Measurements from ENCODE around the gene ERC2. TPM values are rescaled to one million over a fixed set of nuclear protein-coding genes. Genes with fewer than 3 reads are reported as not detected.

Gene ERC2
- total RNA-seq, 1 donor from 2014 or later, result 0.81 TPM

DNA sequence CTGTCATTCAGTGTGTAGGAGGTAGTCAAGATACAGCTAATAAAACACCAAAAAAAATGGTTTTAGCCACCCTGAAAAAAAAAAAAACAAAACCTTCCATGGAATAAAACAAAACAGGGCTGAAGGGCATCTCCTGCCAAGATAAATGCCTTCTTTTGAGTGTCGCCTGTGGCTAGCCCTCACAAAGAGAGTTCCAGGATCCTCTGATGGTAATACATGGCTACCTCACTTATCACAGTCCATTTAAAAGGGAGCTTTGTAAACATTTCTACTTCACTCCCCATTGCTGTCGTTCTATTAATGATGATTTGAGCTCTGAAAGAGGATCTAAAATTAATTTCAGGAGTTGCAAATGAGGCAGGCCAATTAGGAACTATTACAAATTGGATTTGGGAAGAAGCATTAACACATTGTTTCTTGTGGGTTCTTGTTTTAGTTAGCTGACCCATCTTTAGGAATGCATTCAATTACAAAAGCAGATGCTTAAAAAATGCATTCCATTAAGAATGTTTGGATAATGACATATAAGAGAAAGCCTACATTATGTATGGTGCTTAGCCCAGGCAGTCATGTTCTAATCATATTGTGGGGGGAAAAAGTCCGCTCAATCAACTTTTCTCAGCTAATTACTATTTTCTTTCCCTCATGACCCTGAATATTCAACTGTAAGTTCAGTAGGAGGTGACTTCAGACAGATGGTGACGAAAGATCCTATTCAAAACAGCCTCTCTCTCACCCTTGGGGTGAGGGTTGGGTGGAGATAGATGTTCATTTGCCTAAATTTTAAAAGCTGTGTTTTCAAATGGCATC, 726.0 kb downstream of the ERC2 start:
- ATAC-seq (ENCODE audit: poor library complexity) (no peak), DNase-seq (no peak)
- intact Hi-C loops (cut with DNase I), result no loop called here

- DNase-seq (no peak), ATAC-seq (ENCODE audit: poor library complexity) (no peak)
- intact Hi-C loops (cut with DNase I), result no loop called here
Measured at GRCh38 chr3:55737186-55737585, 731.1 kb downstream of the ERC2 start.

DNA sequence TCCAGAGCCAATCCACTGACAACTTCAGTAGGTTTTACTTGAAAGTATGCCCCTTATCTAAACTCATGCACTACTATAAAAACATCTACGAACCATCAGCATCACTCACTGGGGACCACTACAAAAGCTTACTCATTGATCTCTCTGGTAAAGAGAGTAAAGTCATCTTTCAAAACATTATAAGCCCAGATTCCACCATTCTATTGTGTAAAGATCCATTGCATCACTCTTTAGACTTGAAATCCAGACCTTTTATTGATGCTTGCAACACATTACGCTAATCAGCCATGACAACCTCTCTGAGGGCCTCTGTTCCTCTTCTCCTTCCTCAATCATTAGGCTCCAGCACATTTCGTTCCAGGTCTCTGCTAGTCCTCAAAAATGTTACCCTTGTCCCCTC, 732.3 kb downstream of the ERC2 start:
- intact Hi-C loops (cut with DNase I), result no loop called here
- no peak for DNase-seq
- ATAC-seq (ENCODE audit: poor library complexity), result no peak

DNA sequence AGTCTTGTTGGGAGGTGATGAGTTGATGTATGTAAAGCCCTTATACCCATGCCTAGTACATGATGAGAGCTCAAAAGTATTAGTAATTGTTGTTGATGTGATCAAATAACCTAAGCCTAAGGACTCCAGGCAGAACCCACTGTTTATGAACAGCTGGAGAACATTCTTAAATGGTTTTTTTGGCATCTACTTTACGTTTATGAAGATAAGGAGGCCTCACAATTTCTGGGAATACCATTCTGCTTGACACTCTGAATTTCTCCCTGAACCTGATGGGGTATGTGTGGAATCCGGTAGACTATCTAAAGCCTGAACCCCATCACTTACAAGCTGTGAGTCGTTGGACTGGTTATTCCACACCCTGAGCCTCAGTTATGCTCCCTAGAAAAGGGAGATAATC, 736.5 kb downstream of the ERC2 start:
- intact Hi-C loops (cut with DNase I), result no loop called here
- no peak for DNase-seq
- no peak for ATAC-seq (ENCODE audit: poor library complexity)

GRCh38 chr3:55729546-55729945, 738.7 kb downstream of the ERC2 start:
- DNase-seq, result no peak
- intact Hi-C loops (cut with DNase I), result no loop called here
- ATAC-seq (ENCODE audit: poor library complexity), result no peak

GRCh38 chr3:55728461-55729100, 739.7 kb downstream of the ERC2 start:
- intact Hi-C loops (cut with DNase I), result no loop called here
- ATAC-seq (ENCODE audit: poor library complexity) (no peak), DNase-seq (no peak)

- DNase-seq, result no peak
- intact Hi-C loops (cut with DNase I), result no loop called here
- no peak for ATAC-seq (ENCODE audit: poor library complexity)
Measured at GRCh38 chr3:55726501-55726775, 741.8 kb downstream of the ERC2 start.

DNA sequence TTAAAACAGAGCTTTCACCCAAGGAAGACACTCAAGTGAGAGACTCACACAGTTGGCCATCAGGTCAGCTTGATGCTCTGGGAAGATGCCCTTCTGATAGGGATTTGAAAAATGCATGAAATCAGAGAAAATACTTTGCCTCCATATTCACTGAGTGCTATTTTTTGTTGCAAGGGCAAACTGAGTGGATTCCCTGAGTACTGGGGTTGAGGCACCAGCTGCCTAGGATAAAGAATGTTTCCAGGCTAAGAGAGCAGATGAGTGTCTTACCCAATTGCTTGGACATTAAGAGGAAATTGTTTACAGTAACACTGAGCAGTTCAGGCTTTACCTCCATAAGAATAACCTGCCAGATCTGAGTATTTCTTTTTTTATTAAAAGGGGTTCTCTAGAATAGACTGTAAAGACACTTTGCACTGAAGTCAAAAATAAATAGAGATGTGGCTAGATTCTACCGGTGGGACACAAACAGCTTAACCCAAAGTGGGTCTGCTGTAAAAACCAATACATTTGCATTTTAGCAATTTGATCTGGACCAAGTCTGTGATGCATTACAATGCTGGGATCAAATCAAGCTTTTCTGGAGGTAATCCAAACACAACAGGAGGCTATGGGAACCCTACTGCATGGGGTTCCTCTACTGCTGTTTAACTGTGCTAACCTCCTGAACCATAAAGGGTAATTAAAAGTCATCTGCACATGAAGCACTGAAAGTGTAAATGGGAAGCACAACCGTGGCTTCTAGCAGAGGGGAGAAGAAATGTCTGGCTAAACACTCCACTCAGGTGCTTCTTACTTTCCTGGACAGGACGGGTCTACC, 742.4 kb downstream of the ERC2 start:
- ATAC-seq (ENCODE audit: poor library complexity) (no peak), DNase-seq (no peak)
- intact Hi-C loops (cut with DNase I), result no loop called here

DNA sequence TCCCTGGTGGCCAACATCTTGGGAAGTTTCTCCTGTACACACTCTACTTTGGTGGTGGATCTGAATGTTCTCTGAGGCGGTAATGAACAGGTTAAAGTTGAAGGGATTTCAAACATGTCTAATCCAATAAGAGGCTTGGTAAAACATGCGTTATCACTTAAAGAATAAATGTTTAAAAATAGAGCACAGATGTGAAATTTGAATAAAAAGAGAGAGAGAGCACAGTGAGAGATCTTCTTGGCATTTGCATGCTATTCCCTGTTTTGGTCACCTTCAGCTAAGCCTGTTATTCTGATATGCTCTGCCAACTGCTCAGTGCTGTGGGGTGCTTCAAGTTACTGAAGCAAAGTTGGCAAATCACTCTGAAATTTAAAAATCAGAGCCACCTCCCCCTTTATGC, 743.4 kb downstream of the ERC2 start:
- intact Hi-C loops (cut with DNase I), result no loop called here
- ATAC-seq (ENCODE audit: poor library complexity) (no peak), DNase-seq (no peak)

- ATAC-seq (ENCODE audit: poor library complexity), result no peak
- no peak for DNase-seq
- intact Hi-C loops (cut with DNase I), result no loop called here
Measured at GRCh38 chr3:55724407-55724784, 743.9 kb downstream of the ERC2 start.

DNA sequence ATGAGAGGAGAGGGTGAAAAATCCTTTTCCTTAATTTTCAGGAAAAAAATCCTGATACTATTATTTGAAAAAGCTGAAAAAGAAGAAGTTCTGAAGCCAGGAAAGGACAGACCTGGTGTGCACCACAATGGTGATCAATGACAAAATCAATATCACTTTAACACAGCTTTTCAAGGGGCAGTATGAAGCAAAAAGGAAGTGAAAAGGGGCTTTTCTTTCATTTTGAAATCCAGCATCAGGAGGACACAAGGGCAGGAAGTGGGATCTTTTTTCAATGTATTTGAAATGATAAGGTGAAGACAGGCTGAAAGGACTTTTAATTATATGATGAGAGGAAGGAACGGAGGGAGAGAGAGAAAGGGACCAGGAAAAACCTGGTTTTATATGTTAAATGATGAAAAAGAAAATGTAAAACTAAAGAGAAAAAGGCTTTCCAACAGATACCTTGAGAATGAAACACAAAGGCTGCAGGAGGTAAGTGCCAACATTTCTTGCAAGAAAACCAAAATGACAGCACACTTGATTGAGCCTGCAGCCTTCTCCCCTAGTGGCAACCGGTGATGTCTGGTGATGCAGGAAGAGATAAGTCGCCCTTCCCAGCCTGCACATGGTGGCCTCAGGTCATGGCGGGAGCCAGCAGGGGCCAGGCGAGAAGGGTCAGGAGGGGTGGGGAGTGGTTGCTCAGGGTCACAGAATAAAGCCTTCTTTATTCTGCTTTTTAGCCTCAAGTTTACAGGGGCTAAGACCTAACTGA, 744.4 kb downstream of the ERC2 start:
- DNase-seq (no peak), ATAC-seq (ENCODE audit: poor library complexity) (no peak)
- intact Hi-C loops (cut with DNase I), result no loop called here

DNA sequence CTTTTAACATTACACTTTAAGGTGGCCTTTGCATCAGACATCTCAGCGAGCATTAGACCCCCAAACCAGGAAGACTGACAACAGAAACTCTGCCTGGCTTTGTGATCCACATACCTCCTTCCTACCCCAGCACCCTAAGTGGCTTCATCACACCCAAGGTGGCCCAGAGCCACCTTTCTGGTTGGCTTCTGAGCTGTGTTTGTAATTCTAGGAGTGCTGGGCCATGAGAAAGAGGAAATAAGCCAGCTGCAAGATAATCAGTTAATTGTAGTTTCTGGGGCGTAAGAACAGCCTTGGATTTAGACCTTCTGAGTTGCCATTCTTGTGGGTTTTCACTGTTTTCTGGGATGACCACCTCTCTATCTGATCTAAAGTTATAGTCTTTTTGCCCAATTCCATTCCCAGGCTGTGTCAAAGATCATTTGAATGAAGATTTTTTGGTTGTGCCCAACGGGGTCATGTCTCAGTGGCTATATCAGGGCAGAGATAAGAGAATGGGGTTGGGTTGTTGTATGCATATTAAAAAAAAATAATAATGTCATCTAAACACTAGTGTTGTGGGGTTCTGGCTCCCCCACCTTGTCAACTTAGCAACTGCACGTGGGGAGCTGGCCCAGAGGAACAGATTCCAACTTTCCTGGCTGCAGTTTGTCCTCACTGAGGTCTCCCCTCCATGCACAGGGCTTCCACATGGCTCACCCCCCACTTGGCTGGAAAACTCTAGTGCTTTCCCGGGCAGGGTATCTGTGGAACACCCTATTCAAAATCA, 746.4 kb downstream of the ERC2 start:
- peak; percentile 67 for ATAC-seq (ENCODE audit: poor library complexity)
- intact Hi-C loops (cut with DNase I), result no loop called here
- no peak for DNase-seq

- intact Hi-C loops (cut with DNase I), result no loop called here
- ATAC-seq (ENCODE audit: poor library complexity), result peak; percentile 58
- DNase-seq, result no peak
Measured at GRCh38 chr3:55720614-55721013, 747.7 kb downstream of the ERC2 start.

GRCh38 chr3:55719508-55719907, 748.8 kb downstream of the ERC2 start:
- no peak for ATAC-seq (ENCODE audit: poor library complexity)
- intact Hi-C loops (cut with DNase I), result loop anchor here (5.0 kb wide), 1 partner anchor 232 kb away; the partner anchor contains the start of gene WNT5A

DNA sequence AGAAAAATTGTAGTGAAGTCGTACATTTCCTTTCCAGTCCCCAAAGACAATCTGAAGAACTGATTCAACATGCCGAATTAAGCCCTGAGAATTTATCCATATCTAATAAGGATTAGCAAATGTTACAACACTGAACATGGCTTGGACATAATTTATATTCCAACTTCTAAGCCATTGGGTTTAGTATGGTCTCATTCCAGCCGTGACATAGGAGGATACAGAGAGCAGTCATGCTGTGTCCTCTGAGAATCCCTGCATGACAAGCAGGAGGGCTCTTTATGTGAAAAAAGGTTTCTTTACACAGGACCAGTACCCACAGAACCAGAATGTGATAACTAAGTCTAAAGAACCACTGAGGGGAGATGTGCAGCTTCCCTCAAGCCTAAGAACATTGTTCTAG, 749.3 kb downstream of the ERC2 start:
- intact Hi-C loops (cut with DNase I), result loop anchor here (5.0 kb wide), 1 partner anchor 232 kb away; the partner anchor contains the start of gene WNT5A
- DNase-seq (no peak), ATAC-seq (ENCODE audit: poor library complexity) (no peak)

More at GRCh38 chr3:55719508-55719907, 748.8 kb downstream of the ERC2 start:
- no peak for DNase-seq

DNA sequence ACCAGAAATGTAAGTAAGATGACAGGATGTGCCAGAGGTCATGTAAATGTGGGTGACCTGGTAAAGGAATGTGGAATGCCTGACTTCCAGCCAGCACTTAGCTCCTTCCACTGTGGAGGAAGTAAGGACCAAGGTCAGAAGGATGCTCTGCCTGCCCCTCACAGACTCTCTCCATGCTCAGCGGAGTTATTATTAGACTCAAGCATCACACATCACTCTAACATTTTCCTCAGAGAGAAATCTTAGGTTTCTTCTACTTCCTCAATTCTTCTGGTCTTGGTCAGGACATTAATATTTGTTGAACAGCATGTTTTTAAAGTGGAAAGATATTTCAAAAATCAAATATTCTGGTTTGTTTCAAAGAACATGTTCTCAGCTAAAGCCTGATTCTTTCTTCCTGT, 749.7 kb downstream of the ERC2 start:
- no peak for ATAC-seq (ENCODE audit: poor library complexity)
- intact Hi-C loops (cut with DNase I), result loop anchor here (5.0 kb wide), 1 partner anchor 231 kb away; the partner anchor contains the start of gene WNT5A

DNA sequence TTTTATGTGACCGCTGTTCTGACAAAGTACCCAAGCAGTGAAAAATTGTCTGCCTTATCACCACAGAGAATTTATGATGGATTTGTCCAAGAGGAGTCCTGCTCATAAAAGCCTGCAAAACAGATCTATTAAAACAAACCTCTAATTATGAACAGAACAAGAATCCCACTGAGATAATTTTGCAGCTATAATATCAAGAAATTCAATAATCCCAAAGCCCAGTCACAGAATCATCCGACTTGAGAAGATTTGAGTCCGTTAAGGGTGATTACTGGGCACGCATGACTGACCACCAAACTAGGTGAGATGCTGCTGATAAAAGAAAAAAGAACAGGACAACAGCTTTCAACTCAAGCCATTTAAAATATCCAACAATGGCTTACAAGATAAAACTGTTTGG, 750.2 kb downstream of the ERC2 start:
- DNase-seq (no peak), ATAC-seq (ENCODE audit: poor library complexity) (no peak)
- intact Hi-C loops (cut with DNase I), result loop anchor here (5.0 kb wide), 1 partner anchor 231 kb away; the partner anchor contains the start of gene WNT5A

More for the DNA sequence above, 749.7 kb downstream of the ERC2 start:
- no peak for DNase-seq

- ATAC-seq (ENCODE audit: poor library complexity) (no peak), DNase-seq (no peak)
- intact Hi-C loops (cut with DNase I), result loop anchor here (5.0 kb wide), 1 partner anchor 230 kb away; the partner anchor contains the start of gene WNT5A
Measured at GRCh38 chr3:55717481-55717880, 750.8 kb downstream of the ERC2 start.

Measured in Right ventricle myocardium superior (tissue), 1 donor.